Bronchial epithelial cell (primary cell): ENCODE data around the gene ANKRD52. TPM values are rescaled to one million over a fixed set of nuclear protein-coding genes. Genes with fewer than 3 reads are reported as not detected.

Source experiments
- DNase-seq: peaks from one replicate; pipeline ENCODE4 v3.0.0-alpha.2; 2010; ENCODE audit warnings: low read depth
- FAIRE-seq: peaks from 2 replicates; lab custom pipeline; 2011; peaks lifted over from hg19 to GRCh38; lab: Jason Lieb, UNC
- H3K27me3 ChIP-seq: 2 replicates; pipeline ENCODE4 v1.5.1; 2011; ENCODE audit warnings: low read length; ENCODE audit not compliant: control insufficient read depth, insufficient read depth
- H3K36me3 ChIP-seq: 2 replicates; pipeline ENCODE4 v1.5.1; 2011; ENCODE audit warnings: low read length; ENCODE audit not compliant: control insufficient read depth, insufficient read depth
- H3K4me3 ChIP-seq: 2 replicates; pipeline ENCODE4 v1.5.1; 2011; ENCODE audit warnings: mild to moderate bottlenecking, low read depth, low read length, control low read depth
- total RNA-seq: library from RNA; depleted of rRNA; stranded (reverse); fragments of >200 nt; gene quantifications from 2 replicates; pipeline ENCODE4 v1.2.1, GENCODE V29; 2014
- TF ChIP-seq, protein P1 (sequence below): IDR thresholded peaks from 2 replicates; pipeline ENCODE4 v1.5.1; 2011; ENCODE audit warnings: mild to moderate bottlenecking, moderate library complexity, low read length, control low read depth, inconsistent platforms; ENCODE audit not compliant: insufficient read depth, severe bottlenecking

Gene ANKRD52
- total RNA-seq, 1 donor from 2014 or later: 6.8 TPM

DNA sequence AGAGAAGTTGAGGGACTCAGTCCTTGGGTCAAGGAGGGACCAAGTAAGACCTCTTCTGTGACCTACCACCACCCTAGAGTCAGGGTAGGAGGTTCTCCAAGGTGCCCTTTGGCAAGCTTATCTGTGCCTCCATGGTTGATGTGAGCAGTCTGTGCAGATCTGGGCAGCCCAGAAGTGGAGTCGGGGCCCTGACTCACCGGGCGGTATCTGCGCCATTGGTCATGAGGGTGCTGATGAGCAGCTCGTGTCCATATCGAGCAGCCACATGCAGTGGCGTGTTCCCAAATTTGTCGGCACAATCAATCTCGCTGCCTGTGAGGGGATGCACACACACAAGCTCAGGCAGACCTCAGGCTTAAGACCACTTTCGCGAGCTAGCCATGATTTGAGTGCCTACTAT is 5.1 kb downstream of the ANKRD52 start:
- Histone ChIP-seq H3K4me3 (no peak overlapping the region), H3K36me3 (peaks cover 45% of the 10 kb centered on the region), H3K27me3 (no peaks in the 10 kb centered on the region)
- TF ChIP-seq, protein P1, sequence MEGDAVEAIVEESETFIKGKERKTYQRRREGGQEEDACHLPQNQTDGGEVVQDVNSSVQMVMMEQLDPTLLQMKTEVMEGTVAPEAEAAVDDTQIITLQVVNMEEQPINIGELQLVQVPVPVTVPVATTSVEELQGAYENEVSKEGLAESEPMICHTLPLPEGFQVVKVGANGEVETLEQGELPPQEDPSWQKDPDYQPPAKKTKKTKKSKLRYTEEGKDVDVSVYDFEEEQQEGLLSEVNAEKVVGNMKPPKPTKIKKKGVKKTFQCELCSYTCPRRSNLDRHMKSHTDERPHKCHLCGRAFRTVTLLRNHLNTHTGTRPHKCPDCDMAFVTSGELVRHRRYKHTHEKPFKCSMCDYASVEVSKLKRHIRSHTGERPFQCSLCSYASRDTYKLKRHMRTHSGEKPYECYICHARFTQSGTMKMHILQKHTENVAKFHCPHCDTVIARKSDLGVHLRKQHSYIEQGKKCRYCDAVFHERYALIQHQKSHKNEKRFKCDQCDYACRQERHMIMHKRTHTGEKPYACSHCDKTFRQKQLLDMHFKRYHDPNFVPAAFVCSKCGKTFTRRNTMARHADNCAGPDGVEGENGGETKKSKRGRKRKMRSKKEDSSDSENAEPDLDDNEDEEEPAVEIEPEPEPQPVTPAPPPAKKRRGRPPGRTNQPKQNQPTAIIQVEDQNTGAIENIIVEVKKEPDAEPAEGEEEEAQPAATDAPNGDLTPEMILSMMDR: no peak
- FAIRE-seq (no peak), DNase-seq (no peak)

DNA sequence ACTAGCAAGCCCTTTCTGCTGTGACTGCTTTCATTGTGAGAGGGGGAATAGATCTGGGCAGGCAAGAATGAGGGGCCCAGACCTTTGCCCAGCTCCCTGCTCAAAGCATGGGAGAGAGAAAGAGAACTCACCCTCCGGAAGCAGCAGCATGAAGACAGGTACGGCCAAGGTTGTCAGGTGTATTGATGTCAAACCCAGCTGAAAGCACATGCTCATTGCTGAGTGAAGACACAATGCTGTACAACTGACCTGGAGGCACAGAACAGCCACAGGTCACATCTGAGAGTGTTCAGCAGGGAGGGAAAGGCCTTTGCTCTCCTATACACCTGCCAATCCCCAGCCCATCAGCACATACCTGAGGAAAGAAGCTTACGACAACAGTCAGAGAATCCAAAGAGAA is 5.5 kb downstream of the ANKRD52 start:
- no peak for FAIRE-seq

DNA sequence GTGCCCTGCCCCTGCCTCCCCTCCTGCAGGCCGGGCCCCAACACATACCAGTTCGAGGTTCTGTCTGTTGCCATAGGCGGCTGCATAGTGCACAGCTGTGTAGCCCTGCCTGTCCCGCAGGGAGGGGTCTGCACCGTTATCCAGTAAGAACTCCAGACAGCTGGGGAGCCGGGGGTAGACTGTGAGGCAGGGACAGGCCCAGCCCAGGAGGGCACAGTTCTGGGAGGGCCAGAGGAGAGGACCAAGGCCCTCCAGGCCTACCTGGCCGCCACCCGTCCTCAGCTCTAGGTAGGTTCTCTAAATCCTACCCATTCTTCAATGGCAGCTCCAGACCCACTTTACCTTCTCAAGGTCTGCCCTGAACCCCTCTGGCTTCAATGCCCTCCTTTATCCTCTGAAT is 9.5 kb downstream of the ANKRD52 start:
- TF ChIP-seq, protein P1: no peak
- no peak for DNase-seq
- Histone ChIP-seq H3K27me3 (no peaks in the 10 kb centered on the region), H3K4me3 (no peak overlapping the region), H3K36me3 (peaks cover 55% of the 10 kb centered on the region)
- FAIRE-seq: no peak

More for the DNA sequence above, 5.5 kb downstream of the ANKRD52 start:
- Histone ChIP-seq H3K36me3 (peaks cover 50% of the 10 kb centered on the region), H3K4me3 (no peak overlapping the region), H3K27me3 (no peaks in the 10 kb centered on the region)
- no peak for DNase-seq
- TF ChIP-seq, protein P1: no peak

DNA sequence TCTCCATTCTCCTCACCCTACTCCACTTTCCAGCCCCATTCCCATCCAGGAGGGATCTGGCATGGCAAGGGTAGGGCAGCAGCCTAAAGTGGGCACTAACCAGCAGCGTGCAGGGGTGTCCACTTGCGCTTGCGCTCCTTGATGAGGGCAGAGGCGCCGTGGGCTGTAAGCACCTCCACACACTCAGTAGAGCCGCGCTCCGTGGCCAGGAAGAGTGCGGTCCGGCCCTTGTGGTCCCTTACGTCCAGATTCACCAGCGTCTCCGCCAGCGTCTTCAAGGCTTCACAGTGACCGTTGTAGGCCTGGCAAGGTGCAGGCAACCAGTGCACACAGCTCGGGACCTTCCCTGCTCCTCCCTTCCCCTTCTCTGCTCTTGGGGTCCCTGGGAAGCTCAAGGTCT is 10.3 kb downstream of the ANKRD52 start:
- TF ChIP-seq, protein P1: no peak
- DNase-seq (no peak), FAIRE-seq (no peak)
- H3K27me3 ChIP-seq: no peaks in the 10 kb centered on the region
- no peak overlapping the region for H3K4me3 ChIP-seq
- peaks cover 51% of the 10 kb centered on the region for H3K36me3 ChIP-seq

DNA sequence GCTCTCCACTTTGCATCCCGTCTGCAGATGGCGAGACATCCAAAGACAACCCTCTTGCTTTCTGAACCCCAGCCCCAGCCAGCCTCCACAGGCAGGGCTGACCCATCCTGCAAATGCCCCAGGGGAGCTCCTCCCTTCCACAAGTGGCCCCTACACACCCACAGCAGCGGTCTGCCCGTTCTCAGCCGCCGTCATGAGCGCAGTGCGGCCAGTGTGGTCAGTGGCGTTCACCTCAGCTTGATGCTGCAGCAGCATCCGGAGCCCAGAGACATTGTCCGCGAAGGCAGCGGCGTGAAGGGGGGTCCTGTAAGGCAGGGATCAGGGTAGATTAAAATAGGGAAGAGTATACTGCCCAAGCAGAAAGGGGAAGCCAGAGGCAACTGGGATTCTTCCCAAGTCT is 13.7 kb downstream of the ANKRD52 start:
- TF ChIP-seq, protein P1: no peak
- FAIRE-seq (no peak), DNase-seq (no peak)
- no peaks in the 10 kb centered on the region for H3K27me3 ChIP-seq
- H3K4me3 ChIP-seq: no peak overlapping the region
- H3K36me3 ChIP-seq: peaks cover 47% of the 10 kb centered on the region

DNA sequence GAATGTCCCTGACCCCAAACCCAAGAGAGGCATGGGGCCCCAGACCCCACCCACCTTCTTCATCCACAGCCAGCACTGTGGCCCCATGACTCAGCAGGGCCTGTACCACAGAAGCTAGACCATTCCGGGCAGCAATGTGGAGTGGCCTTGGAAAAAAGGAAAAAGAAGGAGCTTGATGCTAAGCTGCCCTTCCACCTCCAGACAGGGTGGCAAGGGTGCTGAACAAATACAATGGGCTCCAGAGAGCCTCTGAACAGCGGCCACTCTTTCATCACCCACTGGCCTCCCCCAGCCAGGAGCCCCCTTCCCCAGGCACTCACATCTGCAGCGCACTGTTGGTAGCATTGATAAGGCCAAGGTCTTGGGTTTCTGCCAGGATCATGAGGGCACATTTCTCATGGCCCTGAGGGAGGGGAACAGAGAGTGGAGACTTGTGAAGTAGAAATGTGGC is 14.4 kb downstream of the ANKRD52 start:
- H3K36me3 ChIP-seq: peaks cover 44% of the 10 kb centered on the region
- DNase-seq (no peak), FAIRE-seq (no peak)
- H3K4me3 ChIP-seq: no peak overlapping the region
- no peaks in the 10 kb centered on the region for H3K27me3 ChIP-seq
- TF ChIP-seq, protein P1: no peak
